B cell (primary cell): Measurements from ENCODE around the gene HGS. TPM values are rescaled to one million over a fixed set of nuclear protein-coding genes. Genes with fewer than 3 reads are reported as not detected.

Experiments used
- ATAC-seq: fragments of 200-7000 bp; cut with Tn5 transposase; one replicate; pipeline ENCODE4 v1.10.0; 2021; ENCODE audit warnings: low read depth, mild to moderate bottlenecking, moderate number of reproducible peaks, moderate library complexity
- CTCF ChIA-PET: fragments of 350-600 bp; sonication (Branson Sonifier 250); formaldehyde crosslinking; loops from one replicate; lab custom pipeline; 2021; ENCODE audit warnings: antibody characterized with exemption, inconsistent platforms; lab: Charles Lee
- POLR2A ChIA-PET: fragments of 350-600 bp; sonication (Branson Sonifier 250); formaldehyde crosslinking; loops from one replicate; lab custom pipeline; 2021; ENCODE audit warnings: antibody characterized with exemption; lab: Charles Lee
- DNase-seq: peaks from one replicate; pipeline ENCODE4 v3.0.0; 2013
- H2AFZ ChIP-seq: 2 replicates; pipeline ENCODE4 v1.6.1; 2012; ENCODE audit warnings: mild to moderate bottlenecking, low read depth, low read length; ENCODE audit not compliant: insufficient read depth, poor library complexity, severe bottlenecking
- H3K27ac ChIP-seq, 2 donors: 1 replicate in 1 of 2; 2 replicates in 1 of 2; pipeline ENCODE4 v1.5.1; 2012 to 2013; ENCODE audit warnings: low read length in 2 of 2, mild to moderate bottlenecking in 2 of 2, moderate library complexity in 1 of 2
- H3K27me3 ChIP-seq, 4 experiments: fragments of 200-600 bp in 1 of 4; sonication (generic) in 1 of 4; replicated peaks in 1 of 4; 1 replicate in 2 of 4; 2 replicates in 2 of 4; pipeline versions ENCODE4 v1.6.1 to v1.7.0; 2013 to 2016; ENCODE audit warnings: low read length in 3 of 4, mild to moderate bottlenecking in 2 of 4, mixed read lengths in 1 of 4, moderate library complexity in 1 of 4; ENCODE audit not compliant: insufficient read depth in 4 of 4, control insufficient read depth in 3 of 4; ENCODE audit errors: control extremely low read depth in 1 of 4
- H3K36me3 ChIP-seq, 2 experiments: replicated peaks in 1 of 2; 1 replicate in 1 of 2; 2 replicates in 1 of 2; pipeline versions ENCODE4 v1.6.1 to v1.7.1; 2013; ENCODE audit warnings: low read length in 1 of 2; ENCODE audit not compliant: insufficient read depth in 2 of 2, control insufficient read depth in 1 of 2; ENCODE audit errors: control extremely low read depth in 1 of 2, extremely low read depth in 1 of 2
- H3K4me1 ChIP-seq, 2 donors: fragments of 200-600 bp in 1 of 2; sonication (generic) in 1 of 2; 1 replicate in 1 of 2; 2 replicates in 1 of 2; pipeline versions ENCODE4 v1.5.1 to v1.6.1; 2013 to 2017; ENCODE audit warnings: low read length in 2 of 2; ENCODE audit not compliant: control insufficient read depth in 2 of 2, insufficient read depth in 2 of 2
- H3K4me2 ChIP-seq: replicated peaks from 2 replicates; pipeline ENCODE3; 2012; ENCODE audit warnings: mild to moderate bottlenecking, low read depth, low read length; ENCODE audit not compliant: poor library complexity, severe bottlenecking
- H3K4me3 ChIP-seq, 5 experiments: fragments of 200-600 bp in 1 of 5; sonication (generic) in 1 of 5; 1 replicate in 3 of 5; 2 replicates in 2 of 5; pipeline versions ENCODE4 v1.5.1 to v1.7.0; 2011 to 2016; ENCODE audit warnings: low read length in 4 of 5, mild to moderate bottlenecking in 4 of 5, low read depth in 2 of 5, control low read depth in 1 of 5, moderate library complexity in 1 of 5; ENCODE audit not compliant: insufficient read depth in 1 of 5; ENCODE audit errors: control extremely low read depth in 1 of 5, extremely low read depth in 1 of 5
- H3K79me2 ChIP-seq: fragments of 200-600 bp; sonication (generic); one replicate; pipeline ENCODE4 v1.6.0; 2016; ENCODE audit warnings: low read length; ENCODE audit not compliant: control insufficient read depth, insufficient read depth
- H3K9ac ChIP-seq: fragments of 200-600 bp; sonication (generic); 2 replicates; pipeline ENCODE4 v1.6.1; 2017; ENCODE audit warnings: mild to moderate bottlenecking, low read length, moderate library complexity
- H3K9me3 ChIP-seq, 3 donors: one replicate each; pipeline versions ENCODE4 v1.6.1 to v1.7.1; 2013; ENCODE audit warnings: low read length in 2 of 3; ENCODE audit not compliant: control insufficient read depth in 2 of 3, insufficient read depth in 1 of 3; ENCODE audit errors: control extremely low read depth in 1 of 3
- H4K20me1 ChIP-seq: 2 replicates; pipeline ENCODE4 v1.6.0; 2012; ENCODE audit warnings: mild to moderate bottlenecking, low read length; ENCODE audit not compliant: insufficient read depth, control insufficient read depth, poor library complexity, severe bottlenecking
- H3K27ac Mint-ChIP-seq: one replicate; pipeline ENCODE4 v1.8.0; 2021; ENCODE audit warnings: mixed read lengths
- H3K27me3 Mint-ChIP-seq: one replicate; pipeline ENCODE4 v1.8.0; 2021; ENCODE audit warnings: mixed read lengths
- H3K4me1 Mint-ChIP-seq: one replicate; pipeline ENCODE4 v1.8.0; 2021; ENCODE audit warnings: mixed read lengths
- H3K4me3 Mint-ChIP-seq: one replicate; pipeline ENCODE4 v1.8.0; 2021; ENCODE audit warnings: mixed read lengths
- H3K9me3 Mint-ChIP-seq: one replicate; pipeline ENCODE4 v1.8.0; 2022; ENCODE audit warnings: mixed read lengths; ENCODE audit not compliant: insufficient read depth
- EZH2 ChIP-seq: IDR thresholded peaks from 2 replicates; pipeline ENCODE4 v1.6.1; 2012; ENCODE audit warnings: borderline replicate concordance, low read depth, mild to moderate bottlenecking, moderate library complexity, low read length; ENCODE audit not compliant: insufficient read depth, poor library complexity, severe bottlenecking
- WGBS: methylation state at CpG from one replicate; pipeline ENCODE4 v1.1.5; 2013; ENCODE audit warnings: missing lambda C conversion rate; ENCODE audit not compliant: insufficient coverage; 5-methylcytosine and 5-hydroxymethylcytosine counted together
- intact Hi-C: fragments of 100-400 bp; cut with micrococcal nuclease; formaldehyde crosslinking; loops from one replicate; pipeline ENCODE4 v1.10.0; 2022
- polyA plus RNA-seq: library from polyadenylated mRNA; depleted of rRNA; stranded (reverse); fragments of >200 nt; gene quantifications from 2 replicates; pipeline ENCODE4 v1.2.3, GENCODE V29; 2012
- total RNA-seq, 2 donors: library from RNA; stranded (reverse); fragments of 120-200 nt in 1 of 2; gene quantifications; 1 replicate in 1 of 2; 2 replicates in 1 of 2; pipeline versions ENCODE4 v1.2.3 to v1.2.4, GENCODE V29; 2013 to 2022
- TF ChIP-seq, protein P1 (sequence below): fragments of 200-600 bp; IDR thresholded peaks from one replicate; pipeline ENCODE4 v1.8.0; 2022; ENCODE audit warnings: antibody characterized with exemption, mild to moderate bottlenecking

The HGS gene
- total and polyA plus RNA-seq, 2 donors (not counting 1 experiment from before 2014, with no cell fraction given), result 184 to 220 TPM

DNA sequence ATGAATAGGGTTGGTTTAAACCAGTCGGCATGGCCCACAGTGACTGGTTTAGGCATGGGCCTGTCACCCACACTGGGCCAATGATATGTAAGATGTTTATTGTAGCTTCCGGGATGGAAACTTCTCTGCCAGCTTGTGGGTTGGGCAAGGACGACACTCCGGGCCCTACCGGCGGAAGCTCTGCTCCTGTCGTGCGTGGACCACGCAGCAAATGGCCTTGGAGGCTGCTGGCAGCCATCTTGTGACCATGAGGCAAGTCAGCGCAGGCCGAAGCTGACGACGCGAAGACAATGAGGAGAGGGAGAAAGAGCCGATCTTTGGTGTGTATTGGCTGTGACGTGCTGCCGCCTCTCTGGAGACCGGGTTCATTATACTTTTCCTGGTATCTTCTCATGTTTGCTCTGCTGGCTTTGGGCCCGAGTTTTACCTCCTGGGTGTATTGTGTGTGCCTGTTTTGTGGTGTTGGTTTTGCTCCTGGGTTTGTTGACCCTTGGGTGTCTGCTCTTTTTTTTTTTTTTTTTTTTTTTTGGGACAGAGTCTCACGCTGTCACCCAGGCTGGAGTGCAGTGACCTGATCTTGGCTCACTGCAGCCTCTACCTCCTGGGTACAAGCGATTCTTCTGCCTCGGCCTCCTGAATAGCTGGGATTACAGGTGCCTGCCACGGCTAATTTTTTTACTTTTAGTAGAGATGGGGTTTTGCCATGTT lies 43.7 kb downstream of the HGS start:
- Histone ChIP-seq H2AFZ (no peak overlapping the region), H3K4me3 (no peak overlapping the region), H3K9ac (no peak overlapping the region), H3K4me2 (no peak overlapping the region), H4K20me1 (no peaks in the 10 kb centered on the region), H3K9me3 (no peaks in the 10 kb centered on the region), H3K79me2 (no peaks in the 10 kb centered on the region), H3K4me1 (no peaks in the 10 kb centered on the region), H3K27me3 (peaks cover 0 to 4% (median 0%) of the 10 kb centered on the region in 4 experiments), H3K27ac (no peak overlapping the region), H3K36me3 (no peaks in the 10 kb centered on the region)
- H3K27me3 Mint-ChIP-seq, result peaks cover 21% of the 10 kb centered on the region
- no peak for TF ChIP-seq EZH2
- TF ChIP-seq, protein P1, sequence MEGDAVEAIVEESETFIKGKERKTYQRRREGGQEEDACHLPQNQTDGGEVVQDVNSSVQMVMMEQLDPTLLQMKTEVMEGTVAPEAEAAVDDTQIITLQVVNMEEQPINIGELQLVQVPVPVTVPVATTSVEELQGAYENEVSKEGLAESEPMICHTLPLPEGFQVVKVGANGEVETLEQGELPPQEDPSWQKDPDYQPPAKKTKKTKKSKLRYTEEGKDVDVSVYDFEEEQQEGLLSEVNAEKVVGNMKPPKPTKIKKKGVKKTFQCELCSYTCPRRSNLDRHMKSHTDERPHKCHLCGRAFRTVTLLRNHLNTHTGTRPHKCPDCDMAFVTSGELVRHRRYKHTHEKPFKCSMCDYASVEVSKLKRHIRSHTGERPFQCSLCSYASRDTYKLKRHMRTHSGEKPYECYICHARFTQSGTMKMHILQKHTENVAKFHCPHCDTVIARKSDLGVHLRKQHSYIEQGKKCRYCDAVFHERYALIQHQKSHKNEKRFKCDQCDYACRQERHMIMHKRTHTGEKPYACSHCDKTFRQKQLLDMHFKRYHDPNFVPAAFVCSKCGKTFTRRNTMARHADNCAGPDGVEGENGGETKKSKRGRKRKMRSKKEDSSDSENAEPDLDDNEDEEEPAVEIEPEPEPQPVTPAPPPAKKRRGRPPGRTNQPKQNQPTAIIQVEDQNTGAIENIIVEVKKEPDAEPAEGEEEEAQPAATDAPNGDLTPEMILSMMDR, result no peak
- POLR2A ChIA-PET, result no interaction called here
- ATAC-seq (no peak), DNase-seq (no peak)
- H3K27ac Mint-ChIP-seq, result no peak overlapping the region
- intact Hi-C loops, result no loop called here
- CTCF ChIA-PET, result no interaction called here
- H3K9me3 Mint-ChIP-seq, result no peaks in the 10 kb centered on the region
- whole genome bisulfite sequencing, result 99% methylated on average over 19 of the region's 23 CpGs
- no peaks in the 10 kb centered on the region for H3K4me1 Mint-ChIP-seq
- no peak overlapping the region for H3K4me3 Mint-ChIP-seq
